ENCODE measurements around the gene CNMD.

The CNMD gene

GRCh38 chr13:52739468-52740071 is at the start of gene CNMD:
TSS of gene CNMD (minus strand) at chr13:52739820. CDS start at chr13:52739701, 119 bp downstream.
- no peak for DNase-seq (ENCODE audit: low spot score)

GRCh38 chr13:52788011-52788410 is 48.4 kb upstream of the CNMD start:
- DNase-seq (ENCODE audit: low spot score) = no peak

DNA sequence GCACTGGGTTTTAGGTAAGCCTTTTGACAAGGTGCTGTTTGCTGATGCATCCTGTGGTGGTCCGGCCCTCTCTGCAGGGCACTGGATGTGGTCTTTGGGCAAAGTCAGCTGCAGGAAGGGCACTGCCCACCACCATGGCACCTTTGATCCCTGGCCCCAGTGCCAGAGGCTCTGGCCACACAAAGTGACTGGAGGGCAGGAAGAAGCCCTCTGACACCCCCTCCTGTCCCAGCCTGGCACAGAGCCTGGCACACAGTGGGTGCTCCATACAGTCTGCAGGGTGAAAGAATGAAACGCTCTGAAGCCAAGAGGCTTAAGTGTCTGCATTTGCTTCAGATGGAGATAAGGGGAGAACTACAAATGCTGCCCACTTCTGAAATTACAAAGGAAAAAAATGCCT is 47.6 kb upstream of the CNMD start:
- DNase-seq (ENCODE audit: low spot score) = no peak

DNA sequence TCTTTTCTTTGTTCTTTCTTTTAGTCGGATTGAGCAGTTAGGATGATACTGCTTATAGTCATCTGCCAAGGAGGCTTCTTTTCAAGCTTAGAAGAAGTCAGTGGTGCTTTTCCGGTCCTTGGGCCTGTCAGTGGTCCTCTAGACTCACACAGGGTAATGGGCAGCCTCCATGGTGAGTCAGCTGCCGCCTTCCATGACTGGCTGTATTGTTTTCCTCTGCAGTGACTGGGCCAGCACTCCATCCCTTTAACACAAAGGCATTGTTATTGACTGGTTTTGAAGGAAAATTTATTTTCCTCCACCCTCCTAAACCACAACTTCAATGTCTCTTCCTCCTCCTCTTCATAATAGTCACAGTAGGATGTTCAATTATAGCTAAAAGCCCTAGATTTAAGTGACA is 47.1 kb upstream of the CNMD start:
- DNase-seq (ENCODE audit: low spot score) = no peak

DNA sequence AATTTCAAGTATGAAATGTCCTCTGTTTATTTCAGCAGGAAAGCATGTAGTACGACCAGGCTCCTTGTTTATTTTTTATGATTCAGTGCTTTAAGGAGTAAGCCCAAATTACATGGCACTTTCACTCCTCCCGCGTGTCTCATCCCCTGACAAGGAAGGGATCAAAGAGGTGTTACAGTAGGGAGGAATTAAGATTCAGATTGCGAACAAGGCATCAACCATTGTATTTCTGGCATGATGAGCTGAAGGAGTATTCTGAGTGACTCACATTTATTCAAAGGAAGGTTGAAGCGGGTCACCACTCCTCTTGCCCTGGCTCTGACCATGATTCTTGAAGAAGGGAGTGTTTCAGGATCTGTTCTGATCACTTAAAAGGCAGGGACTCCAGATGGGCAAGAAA is 46.1 kb upstream of the CNMD start:
- DNase-seq (ENCODE audit: low spot score) = no peak

- DNase-seq (ENCODE audit: low spot score) = no peak
These were observed 45.1 kb upstream of the CNMD start for GRCh38 chr13:52784591-52785340.

- DNase-seq (ENCODE audit: low spot score) = no peak
These were observed 44.3 kb upstream of the CNMD start for GRCh38 chr13:52783943-52784342.

GRCh38 chr13:52782471-52783448 is 43.1 kb upstream of the CNMD start:
- DNase-seq (ENCODE audit: low spot score) = no peak

GRCh38 chr13:52780611-52781010 is 41.0 kb upstream of the CNMD start:
- DNase-seq (ENCODE audit: low spot score) = no peak

DNA sequence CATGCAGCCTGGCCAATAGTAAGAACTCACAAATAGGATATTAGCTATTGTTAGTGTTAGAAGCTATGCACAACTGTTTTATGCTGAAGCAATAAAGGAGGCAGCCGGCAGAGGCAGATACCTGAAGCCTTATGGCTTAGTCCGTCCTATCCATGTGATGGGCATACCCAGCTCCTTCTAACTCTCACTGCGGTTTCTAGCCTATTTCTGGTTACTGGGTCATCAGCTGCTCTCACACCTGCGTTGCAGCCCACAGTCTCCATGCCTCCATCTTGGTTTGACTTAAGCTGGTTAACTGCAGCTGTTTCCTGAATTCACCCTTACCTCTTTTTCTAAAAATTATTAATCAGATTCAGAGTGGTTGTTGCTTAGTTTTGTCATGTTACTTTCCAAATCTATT is 40.5 kb upstream of the CNMD start:
- no peak for DNase-seq (ENCODE audit: low spot score)

- DNase-seq (ENCODE audit: low spot score) = no peak
These were observed 39.5 kb upstream of the CNMD start for GRCh38 chr13:52779103-52779502.

GRCh38 chr13:52776726-52777125 is 37.1 kb upstream of the CNMD start:
- DNase-seq (ENCODE audit: low spot score) = no peak

DNA sequence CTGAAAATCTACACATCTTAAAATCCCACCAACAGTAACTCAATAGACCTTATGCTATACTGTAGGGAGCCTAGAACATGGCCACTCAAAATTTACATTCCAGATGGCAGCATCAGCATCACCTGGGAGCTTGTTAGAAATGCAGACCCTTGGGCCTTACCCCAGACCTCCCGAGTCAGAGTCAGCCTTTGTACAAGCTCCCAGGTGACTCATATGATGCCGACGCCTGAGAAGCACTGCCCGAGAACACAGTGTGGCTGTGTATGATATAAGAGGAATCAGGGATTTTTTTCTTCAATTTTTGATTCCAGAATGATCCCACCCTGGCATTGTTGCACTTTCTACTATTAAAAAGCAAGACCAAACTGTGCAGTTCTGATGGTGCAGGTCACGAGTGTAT is 35.9 kb upstream of the CNMD start:
- DNase-seq (ENCODE audit: low spot score) = no peak

DNA sequence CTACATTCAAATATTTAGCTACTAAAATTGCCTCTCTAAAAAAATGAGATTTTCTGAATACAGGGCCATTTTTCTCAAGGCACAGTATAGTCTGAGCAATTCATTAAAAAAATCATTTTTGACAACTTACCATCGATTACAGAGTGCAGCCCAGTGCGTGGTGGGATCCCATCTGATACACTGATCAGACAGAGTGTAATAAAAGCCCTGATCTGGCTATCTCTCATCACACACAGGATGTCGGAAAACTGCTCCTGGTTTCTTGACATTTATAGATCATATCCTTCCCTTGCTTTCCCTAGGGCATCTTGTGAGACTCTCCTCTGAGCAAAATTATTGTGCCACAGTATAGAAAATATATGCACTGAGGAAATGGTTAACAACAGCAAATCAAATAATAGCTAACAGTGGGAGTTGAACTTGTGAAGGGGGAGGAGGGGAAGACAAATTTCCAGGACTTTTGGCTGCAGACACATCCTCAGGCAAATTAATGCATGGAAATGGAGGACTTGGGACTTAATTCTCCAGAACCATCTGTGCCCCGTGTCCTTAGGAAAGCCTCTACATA is 28.4 kb upstream of the CNMD start:
- DNase-seq (ENCODE audit: low spot score) = no peak

DNA sequence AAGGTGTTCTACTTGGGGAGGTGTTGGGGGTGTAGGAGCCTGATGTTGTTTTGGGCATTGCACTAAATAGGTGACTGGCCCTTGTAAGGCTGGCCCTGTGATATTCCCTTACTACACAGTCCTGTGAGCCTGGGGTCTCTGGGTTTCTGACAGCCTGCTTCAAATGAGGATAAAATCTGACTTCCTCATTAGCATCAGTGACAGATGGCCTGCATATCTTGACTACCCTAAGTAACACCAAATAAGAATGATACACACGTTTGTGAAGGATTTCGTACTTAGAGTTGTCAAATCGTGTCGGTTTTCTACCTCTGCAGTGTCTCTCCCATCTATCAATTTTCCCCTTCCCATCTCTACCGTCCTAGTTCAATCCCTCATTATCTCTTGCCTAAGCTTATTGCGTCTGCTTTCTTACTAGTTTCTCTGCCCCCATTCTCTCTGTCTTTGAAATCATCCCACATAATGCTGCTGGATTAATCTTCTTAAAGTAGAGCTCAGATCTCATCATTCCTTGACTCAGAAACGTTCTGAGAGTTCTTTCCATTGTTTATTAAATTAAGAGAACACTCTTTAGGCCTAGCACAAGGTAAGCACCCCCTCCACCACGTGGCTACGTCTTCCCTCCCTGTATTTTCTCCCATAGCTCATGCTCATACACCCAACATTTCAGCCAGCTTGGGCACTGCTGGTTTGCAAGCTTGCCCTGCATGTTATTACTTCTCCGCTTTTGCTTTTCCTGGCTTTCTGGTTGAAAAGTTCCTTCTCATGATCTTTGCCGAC is 26.2 kb upstream of the CNMD start:
- no peak for DNase-seq (ENCODE audit: low spot score)

DNA sequence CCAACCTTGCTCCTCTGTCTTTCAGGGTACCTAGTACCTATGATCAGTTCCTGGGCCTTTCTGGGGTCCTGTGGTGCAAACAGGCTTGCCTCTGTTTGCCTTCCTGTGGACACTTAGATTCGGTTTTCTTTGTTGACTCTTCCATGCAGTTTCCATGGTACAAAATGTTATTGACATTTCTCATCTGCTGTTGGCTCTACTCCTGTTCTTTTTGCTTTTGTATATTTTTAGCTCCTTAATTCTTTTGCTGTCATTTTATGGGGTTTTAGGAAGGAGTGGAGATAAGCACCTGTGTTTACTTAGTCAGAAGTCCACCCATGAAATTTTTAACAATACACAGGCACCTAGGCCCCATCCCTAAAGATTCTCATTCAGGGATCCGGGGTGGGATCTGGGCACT is 20.5 kb upstream of the CNMD start:
- DNase-seq (ENCODE audit: low spot score) = no peak

DNA sequence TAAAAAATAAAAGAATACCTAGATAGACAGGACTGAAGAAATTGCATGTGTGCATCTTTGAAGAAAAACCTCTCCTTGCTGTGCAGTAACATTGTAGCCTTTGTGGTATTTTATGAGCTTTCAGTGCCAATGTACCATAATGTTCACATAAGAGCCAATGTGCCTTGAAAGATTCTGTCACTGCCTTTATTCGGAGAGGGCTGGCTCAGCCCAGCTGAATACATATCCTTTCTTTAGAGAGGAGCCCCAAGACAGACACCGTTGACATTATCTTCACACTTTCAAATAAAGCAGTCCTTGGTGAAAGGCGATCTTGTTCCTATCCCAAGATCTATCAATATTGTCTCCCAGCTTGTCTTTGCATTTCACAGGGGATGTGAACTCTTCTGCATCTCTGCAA is 18.5 kb upstream of the CNMD start:
- no peak for DNase-seq (ENCODE audit: low spot score)

- DNase-seq (ENCODE audit: low spot score) = no peak
These were observed 11.6 kb upstream of the CNMD start for GRCh38 chr13:52751196-52751595.

DNA sequence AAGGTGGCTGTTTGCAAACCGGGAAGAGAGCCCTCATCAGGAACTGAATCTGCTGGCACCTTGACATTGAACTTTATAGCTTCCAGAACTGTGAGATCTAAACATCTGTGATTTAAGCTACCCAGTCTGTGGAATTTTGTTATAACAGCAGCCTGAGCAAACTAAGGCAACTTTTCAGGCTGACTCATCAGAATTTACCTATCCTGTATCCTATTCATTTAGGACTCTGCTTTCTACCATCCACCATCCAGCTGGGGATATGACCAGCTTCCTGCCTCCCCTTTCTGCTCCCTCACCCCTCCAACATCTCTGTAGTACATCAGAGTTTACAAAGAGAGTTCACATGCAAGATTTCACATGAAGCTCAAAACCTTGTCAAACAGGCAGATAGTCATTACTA is 11.1 kb upstream of the CNMD start:
- no peak for DNase-seq (ENCODE audit: low spot score)

GRCh38 chr13:52749419-52749818 is 9.8 kb upstream of the CNMD start:
- no peak for DNase-seq (ENCODE audit: low spot score)

DNA sequence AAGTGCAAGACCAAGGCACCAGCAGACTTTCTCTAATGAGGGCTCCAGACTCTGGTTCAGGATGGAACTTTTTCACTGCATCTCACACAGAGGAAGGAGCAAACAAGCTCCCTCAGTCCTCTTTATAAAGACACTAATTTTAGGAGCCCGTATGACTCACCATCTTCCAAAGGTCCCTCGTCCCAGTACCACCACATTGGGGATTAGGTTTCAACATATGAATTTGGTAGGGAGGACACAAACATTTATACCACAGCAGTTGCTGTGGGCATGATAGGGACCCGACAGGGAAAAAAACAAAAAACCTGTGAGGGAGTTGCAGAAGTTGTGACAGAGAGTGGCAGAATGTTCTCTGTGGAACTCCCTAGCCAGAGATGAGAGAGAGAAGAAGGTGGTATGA is 6.5 kb upstream of the CNMD start:
- no peak for DNase-seq (ENCODE audit: low spot score)

Data from CD4-positive, alpha-beta T cell treated with Interleukin-15 for 4 hours (primary cell).